Kidney epithelial cell (primary cell): ENCODE measurements around the gene LRRC1. TPM values are rescaled to one million over a fixed set of nuclear protein-coding genes. Genes with fewer than 3 reads are reported as not detected.

Source experiments
- DNase-seq: peaks from one replicate; pipeline ENCODE4 v3.0.0-alpha.2; 2010; ENCODE audit warnings: low read depth
- H3K27me3 ChIP-seq: 2 replicates; pipeline ENCODE4 v1.6.0; 2011; ENCODE audit warnings: low read length; ENCODE audit not compliant: control insufficient read depth, insufficient read depth
- H3K36me3 ChIP-seq: 2 replicates; pipeline ENCODE4 v1.5.1; 2011; ENCODE audit warnings: low read length; ENCODE audit not compliant: control insufficient read depth, insufficient read depth
- H3K4me3 ChIP-seq: 2 replicates; pipeline ENCODE4 v1.5.1; 2011; ENCODE audit warnings: low read depth, mild to moderate bottlenecking, control low read depth, low read length
- CTCF ChIP-seq: IDR thresholded peaks from 2 replicates; pipeline ENCODE4 v1.5.1; 2011; ENCODE audit warnings: mild to moderate bottlenecking, moderate library complexity, low read length, control low read depth, inconsistent platforms; ENCODE audit not compliant: insufficient read depth, poor library complexity, severe bottlenecking
- total RNA-seq: library from RNA; depleted of rRNA; stranded (reverse); fragments of >200 nt; gene quantifications from 2 replicates; pipeline ENCODE4 v1.2.3, GENCODE V29; 2015

Gene LRRC1
- total RNA-seq, 1 donor from 2014 or later = 8.0 TPM

- no peak for TF ChIP-seq CTCF
- DNase-seq = no peak
These were observed 80.2 kb downstream of the LRRC1 start for GRCh38 chr6:53874964-53875363.

GRCh38 chr6:53877151-53877550 lies 82.3 kb downstream of the LRRC1 start:
- TF ChIP-seq CTCF = no peak
- no peak for DNase-seq
- no peaks in the 10 kb centered on the region for H3K27me3 ChIP-seq

More at GRCh38 chr6:53874964-53875363, 80.2 kb downstream of the LRRC1 start:
- Histone ChIP-seq H3K4me3 (no peak overlapping the region), H3K27me3 (no peaks in the 10 kb centered on the region), H3K36me3 (no peaks in the 10 kb centered on the region)

GRCh38 chr6:53878808-53879207 lies 84.0 kb downstream of the LRRC1 start:
- H3K4me3 ChIP-seq = no peak overlapping the region
- no peak for DNase-seq
- no peaks in the 10 kb centered on the region for H3K36me3 ChIP-seq
- TF ChIP-seq CTCF = no peak
- no peaks in the 10 kb centered on the region for H3K27me3 ChIP-seq

More at GRCh38 chr6:53877151-53877550, 82.3 kb downstream of the LRRC1 start:
- Histone ChIP-seq H3K36me3 (no peaks in the 10 kb centered on the region), H3K4me3 (no peak overlapping the region)

- Histone ChIP-seq H3K4me3 (no peak overlapping the region), H3K27me3 (no peaks in the 10 kb centered on the region), H3K36me3 (no peaks in the 10 kb centered on the region)
- DNase-seq = no peak
- no peak for TF ChIP-seq CTCF
These were observed 84.8 kb downstream of the LRRC1 start for GRCh38 chr6:53879608-53880007.

GRCh38 chr6:53887316-53887715 lies 92.5 kb downstream of the LRRC1 start:
- no peak overlapping the region for H3K4me3 ChIP-seq
- no peak for DNase-seq
- TF ChIP-seq CTCF = no peak
- H3K36me3 ChIP-seq = no peaks in the 10 kb centered on the region
- no peaks in the 10 kb centered on the region for H3K27me3 ChIP-seq

- Histone ChIP-seq H3K36me3 (no peaks in the 10 kb centered on the region), H3K4me3 (no peak overlapping the region), H3K27me3 (no peaks in the 10 kb centered on the region)
- DNase-seq = no peak
- TF ChIP-seq CTCF = no peak
These were observed 94.1 kb downstream of the LRRC1 start for GRCh38 chr6:53888931-53889330.
